ENCODE measurements around the gene KRTAP11-1.

KRTAP11-1 gene, protein sequence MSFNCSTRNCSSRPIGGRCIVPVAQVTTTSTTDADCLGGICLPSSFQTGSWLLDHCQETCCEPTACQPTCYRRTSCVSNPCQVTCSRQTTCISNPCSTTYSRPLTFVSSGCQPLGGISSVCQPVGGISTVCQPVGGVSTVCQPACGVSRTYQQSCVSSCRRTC

DNA sequence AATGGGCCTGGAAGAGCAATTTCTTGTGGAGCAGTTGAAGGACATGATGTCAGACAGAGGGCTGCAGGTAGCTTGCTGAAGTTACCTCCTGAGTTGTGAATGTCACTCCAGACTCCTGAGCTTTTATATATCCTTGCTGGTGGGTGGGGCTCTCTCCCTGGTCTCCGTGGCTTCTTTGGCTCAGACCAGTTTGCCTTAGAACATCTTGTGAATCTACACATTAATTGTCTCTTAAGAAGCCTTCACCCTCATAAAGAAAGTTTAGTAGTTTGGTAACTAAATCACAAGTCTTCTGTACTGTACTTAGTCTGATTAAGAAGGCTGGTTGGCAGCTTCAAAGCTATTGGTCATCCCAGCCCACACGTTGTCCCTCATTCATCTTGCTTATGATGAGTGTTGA, at the start of gene KRTAP11-1:
Gene KRTAP11-1 (minus strand): TSS at position 101 of the 400 bp plus-strand sequence. CDS start 56 bp downstream, at position 45.
- no peak for DNase-seq (ENCODE audit: low read depth in 2 of 2, low spot score in 1 of 2)

DNA sequence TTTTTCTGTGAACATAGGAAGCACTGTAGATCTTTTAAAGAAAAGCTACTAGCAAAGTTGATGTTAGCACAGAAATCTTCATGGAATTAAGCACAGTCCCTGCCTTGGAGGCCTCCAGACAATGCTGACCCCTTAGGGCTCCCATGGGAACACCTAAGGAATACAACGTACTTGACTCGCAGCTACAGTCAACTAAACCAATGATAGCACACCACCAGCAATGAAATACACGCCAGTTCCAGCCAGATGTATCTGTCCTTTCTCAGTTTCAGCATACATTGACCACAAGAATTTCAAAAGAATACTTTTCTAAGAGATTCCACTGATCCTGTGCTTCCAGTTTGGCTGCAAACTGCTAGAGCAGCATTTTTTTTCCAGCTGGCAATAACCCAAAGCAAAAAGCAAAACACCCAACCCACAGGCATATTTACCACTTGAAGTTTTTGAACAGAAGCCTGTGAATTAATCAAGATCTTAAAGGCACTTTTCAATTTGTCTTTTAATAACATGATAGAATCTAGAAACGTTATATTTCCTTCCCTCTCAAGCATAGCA, 42.8 kb upstream of the KRTAP11-1 start:
- DNase-seq (ENCODE audit: low read depth in 2 of 2, low spot score in 1 of 2) = no peak

DNA sequence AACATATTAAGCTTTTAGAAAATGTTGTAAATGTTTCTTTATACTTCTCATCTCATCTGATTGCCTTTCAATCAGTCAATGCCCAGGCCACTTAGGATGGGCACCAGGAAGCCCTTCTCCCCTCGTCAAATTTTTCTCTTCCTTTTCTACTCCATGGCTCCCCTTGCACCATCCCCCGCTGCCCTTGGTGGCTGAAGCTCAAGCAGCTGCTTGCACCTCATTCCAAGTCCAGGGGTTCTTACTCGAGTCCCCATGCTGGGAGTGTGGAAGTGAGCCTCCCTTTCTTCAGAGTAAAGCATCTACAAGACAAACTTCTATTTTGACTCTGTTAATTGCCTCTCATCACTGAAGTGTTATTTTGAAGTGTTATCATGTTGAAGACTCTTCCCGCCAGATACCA, 39.7 kb upstream of the KRTAP11-1 start:
- no peak for DNase-seq (ENCODE audit: low read depth in 2 of 2, low spot score in 1 of 2)

DNA sequence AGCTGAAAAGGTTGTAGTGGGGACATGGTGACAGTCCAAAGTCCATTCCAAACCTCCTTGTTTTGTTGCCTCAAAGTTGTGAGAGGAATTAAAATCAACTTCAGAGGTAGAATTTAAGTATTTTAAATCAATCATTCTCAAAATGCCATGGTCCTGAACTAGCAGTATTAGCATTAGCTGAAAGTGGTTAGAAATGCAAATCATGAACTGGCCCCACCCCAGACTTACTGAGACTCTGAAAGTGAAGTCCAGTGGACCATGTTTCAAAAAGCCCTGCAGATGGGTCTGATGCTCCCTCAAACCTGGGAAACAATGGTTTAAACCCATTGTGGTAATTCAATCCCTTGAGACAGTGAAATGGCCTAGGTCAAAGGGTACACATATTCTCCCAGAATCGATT, 36.2 kb upstream of the KRTAP11-1 start:
- DNase-seq (ENCODE audit: low read depth in 2 of 2, low spot score in 1 of 2) = no peak

DNA sequence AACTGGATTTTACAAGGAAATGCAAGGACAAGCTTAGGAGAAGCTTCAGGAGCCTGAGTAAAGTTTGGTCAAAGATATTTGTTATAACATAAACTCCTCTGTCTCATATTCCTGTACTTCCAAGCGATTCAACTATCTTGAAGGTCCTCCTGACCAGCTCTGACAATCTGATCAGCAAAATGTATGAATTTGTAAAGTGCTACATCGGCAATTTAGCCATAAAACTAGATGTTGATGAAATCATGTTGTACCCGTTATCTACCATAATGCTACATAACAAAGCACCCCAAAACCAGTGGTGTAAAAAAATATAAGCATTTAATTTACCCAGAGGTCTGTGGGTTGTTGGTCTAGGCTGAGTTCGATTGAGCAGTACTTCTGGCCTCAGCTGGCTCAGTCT, 19.5 kb upstream of the KRTAP11-1 start:
- no peak for DNase-seq (ENCODE audit: low read depth in 2 of 2, low spot score in 1 of 2)

DNA sequence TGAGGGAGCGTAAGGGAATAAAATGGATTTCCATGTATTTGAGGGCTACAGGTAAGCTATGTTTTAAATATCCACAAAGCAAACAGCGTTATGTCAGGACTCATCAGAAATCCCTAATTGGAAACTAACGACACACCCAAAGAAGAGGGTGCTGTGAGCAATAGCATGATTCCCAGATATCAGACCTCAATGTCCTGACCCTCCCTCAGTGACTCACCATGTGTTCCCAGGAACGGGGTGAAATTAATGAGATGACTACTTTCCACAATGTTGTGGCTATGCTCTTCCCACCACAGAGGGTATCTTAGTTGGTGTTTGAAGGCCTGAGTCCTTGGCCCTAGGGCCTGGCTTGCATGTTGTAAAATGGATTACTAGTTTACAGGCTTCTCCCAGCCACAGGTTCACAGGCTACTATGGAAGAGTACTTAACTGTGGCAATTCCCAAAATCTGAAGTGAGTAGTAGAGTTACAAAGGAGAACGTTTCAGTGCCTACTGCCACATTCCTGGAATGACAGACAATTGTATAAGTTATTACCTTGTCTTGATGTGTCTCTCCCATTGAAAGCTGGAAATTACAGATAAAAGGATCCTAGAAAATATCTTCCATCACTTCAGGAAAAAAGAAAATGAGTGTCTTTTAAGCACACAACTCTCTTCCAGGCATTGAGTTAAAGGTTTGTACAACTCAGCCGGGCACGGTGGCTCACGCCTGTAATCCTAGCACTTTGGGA, 1.7 kb upstream of the KRTAP11-1 start:
- DNase-seq (ENCODE audit: low read depth in 2 of 2, low spot score in 1 of 2) = no peak

DNA sequence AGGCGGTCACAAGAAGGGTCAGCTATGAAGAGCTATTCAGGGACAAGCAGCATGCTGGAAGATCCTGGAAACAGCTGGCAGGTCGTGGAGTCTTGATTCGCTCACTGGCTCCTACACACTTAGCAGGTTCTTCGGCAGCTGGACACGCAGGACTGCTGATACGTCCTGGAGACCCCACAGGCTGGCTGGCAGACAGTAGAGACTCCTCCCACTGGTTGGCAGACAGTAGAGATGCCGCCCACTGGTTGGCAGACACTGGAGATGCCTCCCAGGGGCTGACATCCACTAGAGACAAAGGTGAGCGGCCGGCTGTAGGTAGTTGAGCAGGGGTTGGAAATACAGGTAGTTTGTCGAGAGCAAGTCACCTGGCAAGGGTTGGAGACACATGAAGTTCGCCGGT, 466 bp downstream of the KRTAP11-1 start:
- no peak for DNase-seq (ENCODE audit: low read depth in 2 of 2, low spot score in 1 of 2)

DNA sequence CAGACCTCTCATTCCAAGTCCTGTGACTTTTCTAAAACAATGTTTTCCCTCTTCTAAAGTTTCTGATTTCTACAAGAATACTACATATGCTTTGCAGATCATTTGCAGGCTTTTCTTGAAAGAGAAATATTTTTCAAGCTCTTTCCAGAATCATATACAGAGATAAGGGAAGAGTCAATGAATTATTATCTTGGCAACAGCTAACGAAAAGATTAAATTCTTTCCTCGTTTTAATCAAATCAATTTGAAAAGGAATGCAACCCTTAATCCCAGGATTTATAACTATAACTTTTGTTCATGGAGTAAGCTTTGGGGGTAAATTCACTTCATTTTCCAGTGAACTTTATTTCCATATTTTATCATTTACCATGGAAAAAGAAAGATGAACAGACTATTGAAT, 6.9 kb downstream of the KRTAP11-1 start:
- DNase-seq (ENCODE audit: low read depth in 2 of 2, low spot score in 1 of 2) = no peak

DNA sequence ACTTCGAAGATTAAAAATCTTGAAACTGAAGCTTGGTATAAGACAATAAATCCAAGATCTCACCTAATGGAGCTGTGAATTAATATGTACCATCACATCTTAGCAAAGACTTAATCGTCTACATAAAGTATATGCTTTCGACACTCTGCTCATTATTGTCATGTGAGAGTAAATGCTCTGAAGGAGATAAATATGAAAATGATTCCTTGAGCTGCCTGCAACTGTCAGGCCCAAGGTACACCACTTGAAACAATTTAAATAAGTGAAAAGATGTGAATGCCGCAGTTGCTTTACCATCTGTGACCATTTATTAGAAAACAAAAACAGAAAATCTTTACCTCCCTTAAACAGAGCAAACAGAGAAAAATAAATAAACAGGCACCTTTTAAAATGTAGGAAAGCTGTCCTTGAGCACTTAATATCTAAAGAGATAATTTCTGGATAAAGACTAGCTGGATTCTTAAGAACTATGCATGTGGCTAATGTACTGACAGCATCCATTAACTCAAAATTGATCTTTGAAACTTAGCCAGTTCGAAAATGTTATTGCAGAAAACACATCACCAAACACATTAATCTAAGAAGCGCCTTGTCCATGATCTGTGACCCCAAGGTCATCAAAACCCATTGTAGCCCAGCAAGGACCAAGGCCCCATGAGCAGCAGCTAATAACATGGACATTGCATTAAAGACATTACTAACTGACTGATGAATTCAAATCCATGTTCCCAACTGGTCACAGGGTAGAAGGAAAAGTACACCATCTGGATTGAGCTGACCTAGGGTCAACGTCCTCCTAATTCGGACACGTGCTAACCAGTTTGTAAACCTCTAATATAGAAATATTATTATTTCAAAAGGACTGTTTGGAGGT, 33.5 kb downstream of the KRTAP11-1 start:
- no peak for DNase-seq (ENCODE audit: low read depth in 2 of 2, low spot score in 1 of 2)

DNA sequence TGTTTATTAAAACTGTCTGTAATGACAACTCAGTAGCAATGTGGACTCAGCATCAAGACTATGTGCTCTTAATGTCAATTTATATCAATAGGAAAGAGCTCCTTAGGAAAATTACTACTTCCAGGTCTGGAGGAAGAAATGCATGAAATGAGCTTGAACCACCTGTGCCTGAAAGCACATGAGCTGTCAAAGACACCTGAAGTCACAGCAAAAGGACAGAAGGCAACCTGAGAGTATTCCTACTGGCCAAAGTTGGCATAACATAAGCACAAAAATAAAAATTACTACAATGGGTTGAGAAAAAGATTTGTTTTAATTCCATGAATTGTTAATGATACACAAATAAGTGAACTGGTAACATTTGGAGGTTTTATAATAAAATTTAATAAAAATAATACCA, 38.4 kb downstream of the KRTAP11-1 start:
- no peak for DNase-seq (ENCODE audit: low read depth in 2 of 2, low spot score in 1 of 2)

DNA sequence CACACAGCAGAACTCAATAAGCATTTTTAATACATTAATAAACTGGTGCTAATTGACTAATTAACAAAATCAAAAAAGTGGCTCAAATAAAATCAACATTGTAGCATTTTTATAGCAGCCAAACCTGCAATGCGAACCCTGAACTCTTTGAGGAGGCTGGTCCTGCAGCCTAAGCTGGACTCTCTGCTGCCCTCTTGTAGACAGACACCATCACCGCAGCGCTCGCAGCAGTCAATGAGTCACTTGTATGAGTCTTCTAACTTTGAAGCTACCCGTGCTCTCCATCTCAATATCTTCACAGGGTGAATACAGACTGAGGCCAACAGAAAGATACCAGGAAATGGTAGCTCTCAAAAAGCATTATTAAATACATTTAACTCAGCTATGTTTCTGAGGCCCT, 42.1 kb downstream of the KRTAP11-1 start:
- peak in 1 of 2 donors; percentile 0 for DNase-seq (ENCODE audit: low read depth in 2 of 2, low spot score in 1 of 2)

DNA sequence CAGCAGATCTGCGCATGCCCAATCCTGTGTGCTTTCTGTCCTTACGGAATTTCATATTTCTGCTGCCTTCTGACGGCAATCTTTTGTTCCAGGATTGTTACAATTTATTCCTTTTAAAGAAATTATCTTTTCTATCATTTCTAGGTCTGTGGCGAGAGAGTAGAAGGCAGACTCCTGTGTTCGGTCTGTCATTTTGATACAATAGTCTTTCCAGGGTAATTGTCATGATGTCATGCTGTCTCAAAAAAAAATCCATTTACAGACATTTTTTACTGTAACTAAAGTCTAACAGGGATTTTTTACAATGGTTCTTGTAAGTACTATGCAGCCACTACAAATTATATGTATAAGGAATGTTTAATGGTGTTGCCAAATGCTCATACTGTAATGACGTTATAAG, 42.8 kb downstream of the KRTAP11-1 start:
- no peak for DNase-seq (ENCODE audit: low read depth in 2 of 2, low spot score in 1 of 2)

DNA sequence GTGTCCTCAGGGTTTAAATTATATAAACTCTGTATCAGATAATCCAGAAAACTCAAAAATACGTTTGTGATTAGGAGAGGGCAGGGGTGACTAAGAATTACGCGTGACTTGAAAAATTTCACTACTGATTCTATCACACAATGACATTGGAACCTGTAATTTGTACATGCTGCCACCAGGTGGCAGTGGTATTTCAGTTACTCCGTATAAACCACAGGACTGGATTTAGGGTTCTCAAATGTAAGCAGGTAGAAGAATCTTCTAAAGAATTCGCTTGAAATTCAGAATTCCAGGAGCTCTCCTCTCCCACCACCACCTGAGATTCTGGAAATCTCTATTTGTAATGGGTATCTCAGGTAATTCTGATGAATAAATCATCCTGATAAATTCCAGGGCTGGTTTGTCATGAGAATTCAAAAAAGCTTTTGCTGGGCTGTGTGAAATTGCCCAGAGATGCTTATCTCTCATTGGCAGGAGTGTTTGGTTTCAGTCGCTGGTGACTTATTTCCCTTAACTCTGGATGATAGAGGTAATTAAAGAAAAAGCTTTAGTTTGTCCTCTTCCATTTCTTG, 50.1 kb downstream of the KRTAP11-1 start:
- no peak for DNase-seq (ENCODE audit: low read depth in 2 of 2, low spot score in 1 of 2)
